PC-3 (cell line): ENCODE measurements around the gene C9orf57. TPM values are rescaled to one million over a fixed set of nuclear protein-coding genes. Genes with fewer than 3 reads are reported as not detected.
"Not testable (repeated sequence)": the region's sequence is repeated elsewhere in the genome, so short reads cannot be mapped to it uniquely, and the experiment has no call there.

ENCODE experiments used
- ATAC-seq: fragments of 200-7000 bp; cut with Tn5 transposase; 2 replicates; pipeline ENCODE4 v1.9.1; 2020; ENCODE audit warnings: mild to moderate bottlenecking, moderate library complexity
- BruUV-seq: library from RNA; stranded (reverse); fragments of 400-500 nt; replicated peaks from 2 replicates; lab custom pipeline; 2021; lab: Mats Ljungman, UMichigan
- CTCF ChIA-PET: fragments of 300-600 bp; sonication (Branson Sonifier 250); formaldehyde crosslinking; loops from one replicate; lab custom pipeline; 2022; ENCODE audit warnings: antibody characterized with exemption; lab: Charles Lee
- POLR2A ChIA-PET: fragments of 300-600 bp; sonication (Branson Sonifier 250); formaldehyde crosslinking; loops from one replicate; lab custom pipeline; 2022; ENCODE audit warnings: antibody characterized with exemption; ENCODE audit not compliant: unreplicated experiment; lab: Charles Lee
- DNase-seq: peaks from one replicate; pipeline ENCODE4 v3.0.0-alpha.2; 2015
- H2AFZ ChIP-seq: fragments of 300-600 bp; sonication (generic); 2 replicates; pipeline ENCODE4 v1.6.0; 2016; ENCODE audit warnings: antibody characterized with exemption, low read length
- H3F3A ChIP-seq: fragments of 300-600 bp; sonication (generic); one replicate; pipeline ENCODE4 v1.6.0; 2017; ENCODE audit warnings: antibody characterized with exemption, low read length, control low read depth, mild to moderate bottlenecking; ENCODE audit not compliant: unreplicated experiment
- H3K27ac ChIP-seq: fragments of 300-600 bp; sonication (generic); 2 replicates; pipeline ENCODE4 v1.5.1; 2016; ENCODE audit warnings: mild to moderate bottlenecking, low read length
- H3K27me3 ChIP-seq: fragments of 300-600 bp; sonication (generic); 2 replicates; pipeline ENCODE4 v1.6.1; 2016; ENCODE audit warnings: low read length, mixed read lengths
- H3K36me3 ChIP-seq: fragments of 300-600 bp; sonication (generic); 2 replicates; pipeline ENCODE4 v1.6.1; 2016; ENCODE audit warnings: low read depth, mixed run types, low read length, mixed read lengths
- H3K4me1 ChIP-seq: fragments of 300-600 bp; sonication (generic); 2 replicates; pipeline ENCODE4 v1.5.1; 2016; ENCODE audit warnings: low read length; ENCODE audit not compliant: insufficient read depth
- H3K4me2 ChIP-seq: fragments of 300-600 bp; sonication (generic); 2 replicates; pipeline ENCODE4 v1.6.0; 2016; ENCODE audit warnings: low read length
- H3K4me3 ChIP-seq: fragments of 300-600 bp; sonication (generic); 2 replicates; pipeline ENCODE4 v1.5.1; 2016; ENCODE audit warnings: mild to moderate bottlenecking, low read length, mixed read lengths
- H3K79me2 ChIP-seq: fragments of 300-600 bp; sonication (generic); 2 replicates; pipeline ENCODE4 v1.6.1; 2017; ENCODE audit warnings: low read length, mixed read lengths
- H3K9ac ChIP-seq: fragments of 300-600 bp; sonication (generic); 2 replicates; pipeline ENCODE4 v1.6.0; 2016; ENCODE audit warnings: mild to moderate bottlenecking, low read length
- H3K9me2 ChIP-seq: fragments of 300-600 bp; sonication (generic); replicated peaks from 2 replicates; pipeline ENCODE4 v1.6.1; 2016; ENCODE audit warnings: mixed run types, low read length, mixed read lengths
- H3K9me3 ChIP-seq: fragments of 300-600 bp; sonication (generic); 2 replicates; pipeline ENCODE4 v1.6.1; 2016; ENCODE audit warnings: low read length, mixed read lengths
- H4K20me1 ChIP-seq: fragments of 300-600 bp; sonication (generic); 2 replicates; pipeline ENCODE4 v1.6.1; 2016; ENCODE audit warnings: low read length, mixed read lengths
- EZH2 ChIP-seq: fragments of 300-600 bp; sonication (generic); IDR thresholded peaks from one replicate; pipeline ENCODE4 v1.6.1; 2017; ENCODE audit warnings: antibody characterized with exemption, mild to moderate bottlenecking, low read length; ENCODE audit not compliant: unreplicated experiment
- EZH2phosphoT487 ChIP-seq: fragments of 300-600 bp; sonication (generic); IDR thresholded peaks from 2 replicates; pipeline ENCODE4 v1.6.1; 2018; ENCODE audit warnings: mild to moderate bottlenecking, antibody characterized with exemption, low read length, borderline replicate concordance
- intact Hi-C: fragments of 100-400 bp; cut with micrococcal nuclease; formaldehyde crosslinking; loops from 2 replicates; pipeline ENCODE4 v1.9.0; 2023
- total RNA-seq: library from RNA; depleted of rRNA; stranded (reverse); fragments of >200 nt; gene quantifications from 2 replicates; pipeline ENCODE4 v1.2.3, GENCODE V29; 2014
- TF ChIP-seq, protein P1 (sequence below): fragments of 300-600 bp; sonication (generic); conservative IDR thresholded peaks from 2 replicates; pipeline ENCODE4 v1.5.1; 2017; ENCODE audit warnings: antibody characterized with exemption, low read depth, mild to moderate bottlenecking, low read length

Gene C9orf57
- total RNA-seq, 1 experiment from 2014 or later = not detected

- ATAC-seq = no peak
- POLR2A ChIA-PET = no interaction called here
- H3K36me3 ChIP-seq = no peaks in the 10 kb centered on the region
- H2AFZ ChIP-seq = no peak overlapping the region
- BruUV-seq = no TSS peak
- no peaks in the 10 kb centered on the region for H3K9me3 ChIP-seq
- H3K9ac ChIP-seq = no peak overlapping the region
- H3K79me2 ChIP-seq = no peaks in the 10 kb centered on the region
- H3K9me2 ChIP-seq = no peaks in the 10 kb centered on the region
- H3K27me3 ChIP-seq = 0 out of 2 replicates have a peak, but pooled peaks cover 4% of the 10 kb centered on the region
- no peak overlapping the region for H3K4me3 ChIP-seq
- TF ChIP-seq, protein P1, sequence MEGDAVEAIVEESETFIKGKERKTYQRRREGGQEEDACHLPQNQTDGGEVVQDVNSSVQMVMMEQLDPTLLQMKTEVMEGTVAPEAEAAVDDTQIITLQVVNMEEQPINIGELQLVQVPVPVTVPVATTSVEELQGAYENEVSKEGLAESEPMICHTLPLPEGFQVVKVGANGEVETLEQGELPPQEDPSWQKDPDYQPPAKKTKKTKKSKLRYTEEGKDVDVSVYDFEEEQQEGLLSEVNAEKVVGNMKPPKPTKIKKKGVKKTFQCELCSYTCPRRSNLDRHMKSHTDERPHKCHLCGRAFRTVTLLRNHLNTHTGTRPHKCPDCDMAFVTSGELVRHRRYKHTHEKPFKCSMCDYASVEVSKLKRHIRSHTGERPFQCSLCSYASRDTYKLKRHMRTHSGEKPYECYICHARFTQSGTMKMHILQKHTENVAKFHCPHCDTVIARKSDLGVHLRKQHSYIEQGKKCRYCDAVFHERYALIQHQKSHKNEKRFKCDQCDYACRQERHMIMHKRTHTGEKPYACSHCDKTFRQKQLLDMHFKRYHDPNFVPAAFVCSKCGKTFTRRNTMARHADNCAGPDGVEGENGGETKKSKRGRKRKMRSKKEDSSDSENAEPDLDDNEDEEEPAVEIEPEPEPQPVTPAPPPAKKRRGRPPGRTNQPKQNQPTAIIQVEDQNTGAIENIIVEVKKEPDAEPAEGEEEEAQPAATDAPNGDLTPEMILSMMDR = no peak
- TF ChIP-seq EZH2 (no peak), EZH2phosphoT487 (no peak)
- H3K27ac ChIP-seq = no peak overlapping the region
- no peaks in the 10 kb centered on the region for H3K4me1 ChIP-seq
- DNase-seq = no peak
- H4K20me1 ChIP-seq = no peaks in the 10 kb centered on the region
- no peaks in the 10 kb centered on the region for H3F3A ChIP-seq
- CTCF ChIA-PET = no interaction called here
- intact Hi-C loops = no loop called here
- no peak overlapping the region for H3K4me2 ChIP-seq
Observed at GRCh38 chr9:72092820-72093219, 32.4 kb upstream of the C9orf57 start.

- Histone ChIP-seq H3F3A (no peaks in the 10 kb centered on the region), H3K4me1 (no peaks in the 10 kb centered on the region), H3K9me3 (no peaks in the 10 kb centered on the region), H3K4me3 (no peak overlapping the region), H3K27ac (no peak overlapping the region), H4K20me1 (no peaks in the 10 kb centered on the region), H3K9me2 (no peaks in the 10 kb centered on the region), H3K27me3 (0 out of 2 replicates have a peak, but pooled peaks cover 4% of the 10 kb centered on the region), H3K79me2 (no peaks in the 10 kb centered on the region), H3K36me3 (no peaks in the 10 kb centered on the region), H2AFZ (no peak overlapping the region), H3K4me2 (no peak overlapping the region), H3K9ac (no peak overlapping the region)
- ATAC-seq (no peak), DNase-seq (no peak)
- TF ChIP-seq EZH2phosphoT487 (no peak), EZH2 (no peak)
- TF ChIP-seq, protein P1 = no peak
- BruUV-seq = no TSS peak
- intact Hi-C loops = no loop called here
- POLR2A ChIA-PET = no interaction called here
- CTCF ChIA-PET = no interaction called here
Observed at GRCh38 chr9:72089451-72090130, 29.2 kb upstream of the C9orf57 start.

- Histone ChIP-seq H3K4me2 (no peak overlapping the region), H4K20me1 (no peaks in the 10 kb centered on the region), H3K36me3 (no peaks in the 10 kb centered on the region), H3K4me3 (no peak overlapping the region), H3K9me2 (no peaks in the 10 kb centered on the region), H3F3A (no peaks in the 10 kb centered on the region), H3K9ac (no peak overlapping the region), H3K9me3 (no peaks in the 10 kb centered on the region), H3K79me2 (no peaks in the 10 kb centered on the region), H3K27ac (no peak overlapping the region), H3K27me3 (0 out of 2 replicates have a peak, but pooled peaks cover 6% of the 10 kb centered on the region), H3K4me1 (no peaks in the 10 kb centered on the region), H2AFZ (no peak overlapping the region)
- ATAC-seq (no peak), DNase-seq (no peak)
- no peak for TF ChIP-seq EZH2phosphoT487
- no peak for TF ChIP-seq EZH2
- TF ChIP-seq, protein P1 = no peak
- BruUV-seq = no TSS peak
- ChIA-PET POLR2A (no interaction called here), CTCF (no interaction called here)
- intact Hi-C loops = no loop called here
Observed at GRCh38 chr9:72082536-72082935, 22.1 kb upstream of the C9orf57 start.

- intact Hi-C loops = not testable (repeated sequence)
Observed at GRCh38 chr9:72074666-72075065, 14.3 kb upstream of the C9orf57 start.

More at GRCh38 chr9:72074666-72075065, 14.3 kb upstream of the C9orf57 start:
- H3K9ac ChIP-seq, DNase-seq, H2AFZ ChIP-seq, ATAC-seq, POLR2A ChIA-PET, BruUV-seq, H3F3A ChIP-seq, CTCF ChIA-PET, H3K27ac ChIP-seq, H3K9me2 ChIP-seq, H3K4me2 ChIP-seq, H3K9me3 ChIP-seq, H3K27me3 ChIP-seq, H3K36me3 ChIP-seq, H4K20me1 ChIP-seq, H3K4me3 ChIP-seq, H3K4me1 ChIP-seq, H3K79me2 ChIP-seq: not testable (repeated sequence)
